T47D (cell line): ENCODE data around the gene BMPR1B.

ENCODE experiments used
- DNase-seq, 2 experiments: peaks; one replicate each; pipeline versions ENCODE4 v3.0.0 to v3.0.0-alpha.2; 2011 to 2012; ENCODE audit warnings: low read depth in 1 of 2, low spot score in 1 of 2
- JUND ChIP-seq: IDR thresholded peaks from 2 replicates; pipeline ENCODE4 v1.6.1; 2012; ENCODE audit warnings: low read depth
- in situ Hi-C: cut with HindIII; loops from 2 replicates; pipeline ENCODE4 v1.10.0; 2016; ENCODE audit warnings: low sequenced_read_pairs, low pct_unique_long_range_greater_than_20kb

BMPR1B gene

DNA sequence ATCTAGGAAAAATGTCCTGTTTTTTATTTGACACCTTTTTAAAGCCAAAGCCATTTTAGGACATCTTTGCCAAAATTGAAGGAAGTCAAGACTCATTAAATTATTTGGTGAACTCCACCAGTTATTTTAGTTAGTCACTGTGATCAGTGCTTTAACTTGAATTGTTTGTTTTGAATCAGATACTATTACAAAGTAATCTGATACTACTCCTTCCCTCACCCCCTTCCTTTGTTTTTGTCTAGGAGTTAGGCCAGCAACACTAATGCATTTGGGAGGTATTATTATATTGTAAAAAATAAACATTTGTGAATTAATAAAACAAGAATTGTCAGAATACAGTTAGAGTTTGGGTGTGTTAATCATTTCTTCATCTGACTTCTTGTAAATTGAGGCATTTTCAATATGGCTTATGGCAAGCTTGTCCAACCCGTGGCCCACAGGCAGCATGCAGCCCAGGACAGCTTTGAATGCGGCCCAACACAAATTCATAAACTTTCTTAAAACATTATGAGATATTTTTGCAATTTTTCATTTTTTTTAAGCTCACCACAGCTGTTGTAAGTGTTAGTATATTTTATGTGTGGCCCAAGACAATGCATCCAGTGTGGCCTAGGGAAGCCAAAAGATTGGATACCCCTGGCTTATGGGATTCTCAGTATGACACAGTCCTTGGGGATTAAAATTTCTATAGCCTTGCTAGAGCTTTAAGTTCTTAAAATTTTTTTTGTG lies 182.2 kb downstream of the BMPR1B start:
- TF ChIP-seq JUND, result no peak
- no peak for DNase-seq
- in situ Hi-C loops, result no loop called here

GRCh38 chr4:94940520-94940908 lies 182.8 kb downstream of the BMPR1B start:
- no peak for DNase-seq
- in situ Hi-C loops, result no loop called here
- TF ChIP-seq JUND, result no peak

DNA sequence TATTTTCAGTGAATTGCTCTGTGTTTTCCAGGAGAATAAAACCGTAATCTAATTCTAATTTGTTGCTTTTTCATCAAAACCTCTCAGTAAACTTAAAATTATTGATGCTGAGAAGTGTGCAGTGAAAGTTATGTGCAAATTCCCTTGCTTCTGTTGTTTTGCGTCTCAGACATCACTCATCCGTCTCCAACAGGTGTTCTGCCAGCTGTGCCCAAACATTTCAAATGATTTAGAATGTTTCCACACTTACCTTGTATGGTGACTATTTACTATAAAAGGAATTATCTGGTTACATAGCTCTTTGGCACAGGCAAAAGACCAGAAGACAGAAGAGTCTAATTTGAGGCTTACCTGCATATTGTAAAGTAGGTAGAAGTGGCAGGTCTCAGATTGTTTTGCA lies 184.0 kb downstream of the BMPR1B start:
- DNase-seq, result no peak
- in situ Hi-C loops, result no loop called here
- TF ChIP-seq JUND, result no peak

GRCh38 chr4:94944726-94945125 lies 187.0 kb downstream of the BMPR1B start:
- DNase-seq, result no peak
- TF ChIP-seq JUND, result no peak
- in situ Hi-C loops, result no loop called here

GRCh38 chr4:94947681-94948108 lies 189.9 kb downstream of the BMPR1B start:
- in situ Hi-C loops, result no loop called here
- DNase-seq, result peak in 1 of 2 experiments; percentile 1
- no peak for TF ChIP-seq JUND

- no peak for TF ChIP-seq JUND
- in situ Hi-C loops, result no loop called here
- no peak for DNase-seq
Observed at GRCh38 chr4:94954251-94954650, 196.5 kb downstream of the BMPR1B start.

- TF ChIP-seq JUND, result no peak
- in situ Hi-C loops, result no loop called here
- DNase-seq, result peak in 1 of 2 experiments; percentile 15
Observed at GRCh38 chr4:94957030-94957429, 199.3 kb downstream of the BMPR1B start.

- DNase-seq, result no peak
- in situ Hi-C loops, result no loop called here
- no peak for TF ChIP-seq JUND
Observed at GRCh38 chr4:94959307-94959706, 201.6 kb downstream of the BMPR1B start.

GRCh38 chr4:94960708-94961107 lies 203.0 kb downstream of the BMPR1B start:
- TF ChIP-seq JUND, result no peak
- in situ Hi-C loops, result no loop called here
- DNase-seq, result no peak

DNA sequence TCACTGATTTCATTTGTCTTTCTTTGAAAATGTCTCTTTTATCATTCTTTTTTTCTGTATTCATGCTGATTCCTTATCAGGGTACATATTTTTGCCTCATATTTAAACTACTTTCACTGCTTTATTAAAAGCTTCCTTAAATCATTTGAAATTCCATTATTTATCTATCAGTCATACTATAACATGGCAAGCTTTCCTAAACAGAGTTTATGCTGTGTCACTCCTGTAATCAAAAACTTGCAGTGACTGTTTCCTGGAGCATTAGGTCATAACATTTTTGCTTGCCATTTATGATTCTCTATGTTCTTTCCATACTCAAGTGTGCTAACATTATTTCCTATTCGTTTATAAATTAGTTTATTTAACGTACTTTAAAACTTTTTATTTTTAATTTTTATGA lies 203.7 kb downstream of the BMPR1B start:
- TF ChIP-seq JUND, result no peak
- no peak for DNase-seq

GRCh38 chr4:94962484-94962883 lies 204.7 kb downstream of the BMPR1B start:
- DNase-seq, result no peak
- in situ Hi-C loops, result no loop called here
- TF ChIP-seq JUND, result no peak

More for the DNA sequence above, 203.7 kb downstream of the BMPR1B start:
- in situ Hi-C loops, result no loop called here

DNA sequence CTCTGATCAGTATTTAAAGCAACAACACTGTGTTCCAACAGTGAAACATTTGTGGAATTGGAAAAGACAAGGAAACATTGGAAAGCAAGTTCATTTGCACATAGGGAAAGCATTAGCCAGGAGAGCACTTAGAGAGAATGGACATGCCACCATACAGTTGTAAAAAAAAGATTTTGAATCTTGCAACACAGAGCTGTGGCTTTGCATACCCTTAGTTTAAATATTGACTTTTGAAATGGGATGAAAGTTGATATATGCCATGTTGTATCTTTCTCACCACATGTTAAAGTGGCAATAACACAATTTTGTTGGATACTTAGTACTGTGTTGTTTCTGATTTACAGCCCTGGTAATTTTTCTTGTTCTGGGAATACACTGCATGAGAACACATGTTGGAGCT lies 208.1 kb downstream of the BMPR1B start:
- in situ Hi-C loops, result no loop called here

DNA sequence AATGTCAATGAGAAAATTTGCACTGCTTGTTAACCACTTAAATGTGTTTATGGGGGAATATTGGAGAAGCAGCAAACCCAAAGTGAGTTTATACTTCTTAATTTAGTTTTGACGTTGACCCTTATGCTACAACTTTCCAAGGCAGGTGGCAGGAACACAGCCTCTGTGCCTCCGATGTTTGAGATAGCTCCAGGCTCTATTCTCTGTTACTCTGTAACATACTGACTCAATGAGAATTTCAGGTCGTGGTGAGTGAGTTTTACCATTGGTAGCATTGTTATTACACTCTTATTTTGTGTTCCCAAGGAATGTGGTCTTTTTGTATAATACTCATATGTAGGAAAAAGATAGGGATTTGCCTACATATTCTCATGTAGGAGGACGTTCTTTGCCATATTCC lies 210.7 kb downstream of the BMPR1B start:
- TF ChIP-seq JUND, result no peak
- in situ Hi-C loops, result no loop called here
- no peak for DNase-seq

More for the DNA sequence above, 208.1 kb downstream of the BMPR1B start:
- TF ChIP-seq JUND, result no peak
- no peak for DNase-seq

- no peak for TF ChIP-seq JUND
- no peak for DNase-seq
- in situ Hi-C loops, result no loop called here
Observed at GRCh38 chr4:94970650-94971049, 212.9 kb downstream of the BMPR1B start.
